Cardiac fibroblast (primary cell): Measurements from ENCODE around the gene PHLDB1.

Experiments used
- DNase-seq, 2 donors: peaks; one replicate each; pipeline versions ENCODE4 v3.0.0 to v3.0.0-alpha.2; 2010; ENCODE audit warnings: low read depth in 2 of 2
- H3K4me3 ChIP-seq, 2 donors: replicated peaks in 1 of 2; 1 replicate in 1 of 2; 2 replicates in 1 of 2; pipeline ENCODE4 v1.5.1; 2011; ENCODE audit warnings: low read depth in 2 of 2, low read length in 2 of 2, mild to moderate bottlenecking in 2 of 2, moderate library complexity in 1 of 2
- TF ChIP-seq, protein P1 (sequence below): IDR thresholded peaks from one replicate; pipeline ENCODE4 v1.5.1; 2011; ENCODE audit warnings: low read depth, mild to moderate bottlenecking, low read length, inconsistent platforms

The PHLDB1 gene

DNA sequence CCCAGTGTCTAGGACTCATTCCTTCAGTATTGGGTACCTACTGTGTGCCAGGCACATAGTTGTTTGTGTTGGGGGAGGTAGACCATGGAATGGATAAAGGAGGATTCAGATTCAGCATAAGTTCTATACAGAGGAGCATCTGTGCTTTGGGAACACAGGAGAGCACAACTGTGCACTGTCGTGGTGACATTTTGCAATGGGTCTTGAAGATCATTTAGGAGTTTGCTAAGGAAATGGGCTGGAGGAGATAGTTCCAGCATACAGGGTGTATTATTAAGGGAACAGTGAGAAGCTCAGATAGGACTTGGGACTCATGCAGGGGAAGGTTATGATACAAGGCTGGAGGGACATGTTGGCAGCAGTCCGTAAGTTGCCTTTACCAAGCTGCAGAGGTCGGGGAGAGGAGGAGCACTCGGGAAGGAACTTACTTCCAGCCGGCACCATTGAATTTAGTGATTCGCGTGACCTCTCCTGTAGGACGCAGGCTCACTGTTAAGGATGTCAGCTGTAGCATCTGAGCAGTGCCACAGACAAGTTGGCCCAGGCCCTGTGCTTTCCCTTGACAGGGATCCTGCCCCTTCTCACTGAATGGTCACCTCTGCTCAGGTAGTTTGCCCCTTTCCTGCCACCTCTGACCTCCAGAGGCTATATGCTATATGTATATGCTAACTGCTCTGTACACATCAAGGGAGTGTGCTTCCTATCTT lies 46.4 kb downstream of the PHLDB1 start:
- TF ChIP-seq, protein P1, sequence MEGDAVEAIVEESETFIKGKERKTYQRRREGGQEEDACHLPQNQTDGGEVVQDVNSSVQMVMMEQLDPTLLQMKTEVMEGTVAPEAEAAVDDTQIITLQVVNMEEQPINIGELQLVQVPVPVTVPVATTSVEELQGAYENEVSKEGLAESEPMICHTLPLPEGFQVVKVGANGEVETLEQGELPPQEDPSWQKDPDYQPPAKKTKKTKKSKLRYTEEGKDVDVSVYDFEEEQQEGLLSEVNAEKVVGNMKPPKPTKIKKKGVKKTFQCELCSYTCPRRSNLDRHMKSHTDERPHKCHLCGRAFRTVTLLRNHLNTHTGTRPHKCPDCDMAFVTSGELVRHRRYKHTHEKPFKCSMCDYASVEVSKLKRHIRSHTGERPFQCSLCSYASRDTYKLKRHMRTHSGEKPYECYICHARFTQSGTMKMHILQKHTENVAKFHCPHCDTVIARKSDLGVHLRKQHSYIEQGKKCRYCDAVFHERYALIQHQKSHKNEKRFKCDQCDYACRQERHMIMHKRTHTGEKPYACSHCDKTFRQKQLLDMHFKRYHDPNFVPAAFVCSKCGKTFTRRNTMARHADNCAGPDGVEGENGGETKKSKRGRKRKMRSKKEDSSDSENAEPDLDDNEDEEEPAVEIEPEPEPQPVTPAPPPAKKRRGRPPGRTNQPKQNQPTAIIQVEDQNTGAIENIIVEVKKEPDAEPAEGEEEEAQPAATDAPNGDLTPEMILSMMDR = no peak
- no peak overlapping the region for H3K4me3 ChIP-seq
- DNase-seq = no peak

DNA sequence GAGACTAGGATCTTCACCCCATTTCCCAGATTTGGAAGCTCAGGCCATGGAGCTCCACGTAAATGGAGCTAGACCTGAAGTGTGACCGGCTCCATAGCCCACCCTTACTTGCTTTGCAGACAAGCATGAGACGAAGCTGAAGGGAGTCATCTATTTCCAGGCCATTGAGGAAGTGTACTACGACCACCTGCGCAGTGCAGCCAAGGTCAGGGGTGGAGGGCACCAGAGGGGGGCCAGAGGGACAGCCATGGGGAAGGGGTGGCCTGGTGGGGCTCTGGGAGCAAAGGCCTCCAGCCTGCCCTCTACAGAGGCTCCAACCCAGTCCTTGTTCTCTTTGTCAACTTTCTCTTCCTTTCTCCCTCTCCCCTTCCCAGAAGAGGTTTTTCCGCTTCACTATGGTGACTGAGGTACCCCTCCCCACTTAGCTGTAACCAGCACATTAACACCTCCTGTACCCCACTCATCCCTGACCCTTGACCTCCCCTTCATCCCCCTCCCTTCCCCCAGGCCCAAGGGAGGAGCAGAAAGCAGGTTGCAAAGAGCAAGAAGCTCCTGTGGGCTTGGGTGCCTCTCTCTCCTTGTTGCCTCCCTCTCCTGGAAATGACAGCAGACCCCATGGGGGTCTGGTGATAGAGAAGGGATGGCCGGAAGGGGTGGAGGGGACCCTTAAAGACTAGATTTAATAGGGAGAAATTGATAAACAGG lies 48.2 kb downstream of the PHLDB1 start:
- TF ChIP-seq, protein P1 = no peak
- H3K4me3 ChIP-seq = no peak overlapping the region
- DNase-seq = no peak

DNA sequence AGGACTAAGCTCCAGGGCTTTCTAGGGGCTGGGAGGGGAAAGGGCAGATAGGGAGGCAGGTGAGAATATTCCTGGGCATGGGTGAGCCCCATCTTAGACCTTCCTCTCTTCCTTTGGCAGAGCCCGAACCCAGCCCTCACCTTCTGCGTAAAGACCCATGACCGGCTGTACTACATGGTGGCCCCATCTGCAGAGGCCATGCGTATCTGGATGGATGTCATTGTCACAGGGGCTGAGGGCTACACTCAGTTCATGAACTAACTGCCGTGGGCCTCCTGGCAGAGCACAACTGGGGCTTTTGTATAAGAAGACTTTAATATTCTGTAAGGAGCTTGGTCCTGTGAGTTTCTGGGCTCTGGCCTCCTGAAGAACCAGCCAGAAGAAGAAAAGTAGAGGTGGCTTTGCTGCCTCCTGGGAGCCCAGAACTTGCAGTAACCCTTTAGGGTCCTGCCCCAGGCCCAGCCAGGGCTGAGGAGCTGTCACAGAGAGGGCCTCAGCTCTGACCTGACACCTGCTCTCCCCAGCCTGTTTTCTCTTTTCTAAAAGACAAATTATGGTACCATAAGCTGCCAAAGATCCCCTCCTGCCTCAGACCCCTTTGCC lies 49.2 kb downstream of the PHLDB1 start:
- TF ChIP-seq, protein P1 = no peak
- no peak overlapping the region for H3K4me3 ChIP-seq
- DNase-seq = no peak

DNA sequence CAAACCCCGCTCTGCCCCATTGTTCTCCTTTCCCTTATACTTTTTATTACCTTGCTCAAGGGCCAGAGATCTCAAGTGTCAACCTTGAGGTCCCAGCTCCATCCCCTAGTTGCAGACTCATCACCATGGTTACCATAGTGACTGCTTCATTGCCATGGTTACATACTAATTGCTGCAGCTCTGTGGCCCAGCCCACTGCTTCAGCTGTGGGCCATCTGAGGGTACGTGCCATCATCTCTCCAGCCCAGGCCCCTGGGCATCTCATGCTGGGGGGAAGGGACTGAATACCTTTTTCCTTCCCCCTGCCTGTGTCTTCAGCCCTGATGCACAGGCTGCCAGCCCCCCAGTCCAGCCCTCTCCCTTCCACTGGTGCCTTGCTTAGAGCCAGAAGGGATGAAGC lies 49.8 kb downstream of the PHLDB1 start:
- DNase-seq = no peak
- H3K4me3 ChIP-seq = no peak overlapping the region
- TF ChIP-seq, protein P1 = no peak

DNA sequence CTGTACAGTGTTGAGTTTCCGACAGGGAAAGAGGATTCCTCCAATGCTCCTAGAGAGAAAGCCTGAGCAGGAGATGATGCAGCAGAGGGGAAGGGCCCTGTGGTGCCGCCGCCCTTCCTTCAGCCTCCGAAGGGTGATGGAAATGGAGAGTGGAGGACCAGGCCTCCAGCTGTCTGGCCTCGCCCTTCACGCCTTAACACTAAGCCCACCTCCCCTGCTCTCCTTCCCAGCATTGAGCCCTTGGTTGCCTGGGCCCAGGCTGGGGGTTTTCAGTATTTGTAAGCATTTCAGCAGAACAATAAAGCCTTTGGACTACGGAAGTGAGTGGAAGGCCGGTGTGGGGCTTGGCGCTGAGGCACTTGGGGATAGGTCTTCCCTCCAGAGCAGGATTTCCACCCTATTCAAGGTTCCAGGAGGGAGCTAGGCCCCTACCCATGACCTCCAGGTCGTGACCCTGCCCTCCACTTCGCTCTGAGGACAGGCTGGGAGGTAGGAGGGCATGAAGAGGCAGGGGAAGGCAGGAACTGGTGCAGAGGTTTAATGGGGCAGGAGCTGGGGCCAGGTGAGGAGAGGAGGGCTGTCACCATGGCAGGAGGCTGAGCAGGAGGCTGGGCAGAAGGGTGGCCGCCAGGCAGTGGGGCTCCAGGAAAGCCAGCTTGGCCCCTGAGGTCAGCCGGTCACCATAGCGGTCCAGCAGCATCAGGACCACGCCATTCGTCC lies 50.5 kb downstream of the PHLDB1 start:
- TF ChIP-seq, protein P1 = no peak
- DNase-seq = no peak
- no peak overlapping the region for H3K4me3 ChIP-seq

DNA sequence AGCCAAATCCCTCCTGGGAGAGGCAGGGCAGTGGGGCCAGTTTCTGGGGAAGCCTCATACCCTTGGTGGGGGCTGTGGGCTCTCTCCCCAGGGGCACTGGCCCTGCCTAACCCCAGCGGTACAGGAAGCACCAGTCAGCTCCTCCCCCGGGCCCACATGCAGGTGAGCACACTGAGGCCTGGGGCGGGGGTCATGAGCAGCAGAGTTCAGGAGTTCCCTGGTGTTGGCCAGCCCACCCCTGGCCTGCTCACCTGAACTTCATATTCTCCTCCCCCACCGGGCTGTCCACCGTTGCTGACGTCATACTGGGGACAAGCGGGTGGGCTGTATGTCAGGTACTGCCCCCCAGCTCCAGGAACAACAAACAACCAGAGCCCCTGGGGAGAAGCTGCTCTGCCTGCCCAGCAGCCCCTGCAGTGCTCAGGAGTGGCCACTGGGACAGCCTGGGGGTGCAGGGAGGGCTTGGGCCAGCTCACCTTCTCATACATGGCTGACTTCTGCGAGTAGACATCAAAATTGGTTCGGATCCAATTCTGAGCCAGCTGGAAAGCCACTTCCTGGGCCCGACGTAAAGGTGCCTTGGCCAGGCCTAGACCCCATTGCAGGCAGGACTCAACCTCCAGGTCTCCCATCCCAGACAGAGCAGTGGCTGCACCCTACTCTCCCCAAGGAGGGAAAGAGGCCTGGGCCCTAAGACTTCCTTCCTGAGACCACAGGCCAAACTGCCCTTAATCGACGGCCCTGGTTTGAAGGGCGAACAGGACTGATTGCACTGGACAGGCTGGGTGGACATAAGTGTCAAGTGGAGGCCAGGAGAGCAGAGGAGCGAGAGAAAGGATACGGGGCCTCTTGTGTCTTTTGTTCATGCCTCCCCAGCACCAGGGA lies 51.3 kb downstream of the PHLDB1 start:
- TF ChIP-seq, protein P1 = peak; percentile 8
- DNase-seq = no peak
- no peak overlapping the region for H3K4me3 ChIP-seq
